ENCODE results near the gene GABBR2.

DNA sequence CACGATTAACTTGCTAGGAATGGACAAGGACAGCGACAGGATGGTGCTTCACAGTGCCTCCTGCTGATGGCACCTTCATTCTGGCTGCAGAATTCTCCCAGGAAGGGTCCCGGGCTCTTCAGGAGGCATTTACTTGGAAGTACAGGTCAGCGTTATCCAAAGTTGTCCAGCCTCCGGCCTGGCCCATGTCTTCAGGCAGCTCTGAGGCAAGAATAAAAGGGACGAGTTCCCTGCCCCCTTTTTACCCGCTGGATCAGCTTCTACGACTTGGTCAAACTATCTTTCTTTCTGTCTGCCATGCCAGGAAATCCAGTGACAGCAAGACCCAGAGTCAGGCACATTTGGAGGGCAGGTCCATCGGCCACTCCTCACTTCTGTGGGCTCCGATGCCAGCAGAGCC, 23.4 kb upstream of the GABBR2 start:
- TF ChIP-seq, protein P1, sequence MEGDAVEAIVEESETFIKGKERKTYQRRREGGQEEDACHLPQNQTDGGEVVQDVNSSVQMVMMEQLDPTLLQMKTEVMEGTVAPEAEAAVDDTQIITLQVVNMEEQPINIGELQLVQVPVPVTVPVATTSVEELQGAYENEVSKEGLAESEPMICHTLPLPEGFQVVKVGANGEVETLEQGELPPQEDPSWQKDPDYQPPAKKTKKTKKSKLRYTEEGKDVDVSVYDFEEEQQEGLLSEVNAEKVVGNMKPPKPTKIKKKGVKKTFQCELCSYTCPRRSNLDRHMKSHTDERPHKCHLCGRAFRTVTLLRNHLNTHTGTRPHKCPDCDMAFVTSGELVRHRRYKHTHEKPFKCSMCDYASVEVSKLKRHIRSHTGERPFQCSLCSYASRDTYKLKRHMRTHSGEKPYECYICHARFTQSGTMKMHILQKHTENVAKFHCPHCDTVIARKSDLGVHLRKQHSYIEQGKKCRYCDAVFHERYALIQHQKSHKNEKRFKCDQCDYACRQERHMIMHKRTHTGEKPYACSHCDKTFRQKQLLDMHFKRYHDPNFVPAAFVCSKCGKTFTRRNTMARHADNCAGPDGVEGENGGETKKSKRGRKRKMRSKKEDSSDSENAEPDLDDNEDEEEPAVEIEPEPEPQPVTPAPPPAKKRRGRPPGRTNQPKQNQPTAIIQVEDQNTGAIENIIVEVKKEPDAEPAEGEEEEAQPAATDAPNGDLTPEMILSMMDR (IDR thresholded peaks at IDR 0.05) = no peak
- TF ChIP-seq POLR2A (IDR thresholded peaks at IDR 0.05) = no peak

Data from uterus (tissue), 2 donors.